COR-L47 (cell line): ENCODE measurements around the gene RHOT2.
A peak's percentile ranks its signal among the peaks of the same experiment; 100 is the strongest.

ENCODE experiments used
- DNase-seq: peaks from one replicate; lab custom pipeline; 2025; lab: John Stamatoyannopoulos, UW

The RHOT2 gene

DNA sequence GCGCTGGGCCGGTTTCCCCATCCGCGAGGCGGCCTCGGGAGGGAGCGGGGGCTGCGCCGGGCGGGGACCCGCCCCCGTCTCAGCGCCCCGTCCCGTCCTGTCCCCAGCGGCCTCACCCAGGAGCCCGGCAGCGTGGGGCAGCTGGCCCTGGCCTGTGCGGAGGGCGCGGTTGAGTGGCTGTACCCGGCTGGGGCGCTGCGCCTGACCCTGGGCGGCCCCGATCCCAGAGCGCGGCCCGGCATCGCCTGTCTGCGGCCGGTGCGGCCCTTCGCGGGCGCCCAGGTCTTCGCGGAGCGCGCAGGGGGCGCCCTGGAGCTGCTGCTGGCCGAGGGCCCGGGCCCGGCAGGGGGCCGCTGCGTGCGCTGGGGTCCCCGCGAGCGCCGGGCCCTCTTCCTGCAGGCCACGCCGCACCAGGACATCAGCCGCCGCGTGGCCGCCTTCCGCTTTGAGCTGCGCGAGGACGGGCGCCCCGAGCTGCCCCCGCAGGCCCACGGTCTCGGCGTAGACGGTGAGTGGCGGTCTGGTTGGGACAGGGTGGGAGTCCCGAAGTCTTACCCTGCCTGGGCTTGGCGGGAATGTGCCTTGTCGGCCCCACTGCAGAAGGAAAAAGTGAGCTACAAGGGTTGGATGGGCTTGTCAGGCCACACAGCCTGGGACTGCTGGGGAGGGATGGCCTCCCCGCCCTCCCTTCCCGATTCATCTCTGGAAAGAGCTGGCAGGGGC lies 47.7 kb downstream of the RHOT2 start:
- DNase-seq, result peak; percentile 34

DNA sequence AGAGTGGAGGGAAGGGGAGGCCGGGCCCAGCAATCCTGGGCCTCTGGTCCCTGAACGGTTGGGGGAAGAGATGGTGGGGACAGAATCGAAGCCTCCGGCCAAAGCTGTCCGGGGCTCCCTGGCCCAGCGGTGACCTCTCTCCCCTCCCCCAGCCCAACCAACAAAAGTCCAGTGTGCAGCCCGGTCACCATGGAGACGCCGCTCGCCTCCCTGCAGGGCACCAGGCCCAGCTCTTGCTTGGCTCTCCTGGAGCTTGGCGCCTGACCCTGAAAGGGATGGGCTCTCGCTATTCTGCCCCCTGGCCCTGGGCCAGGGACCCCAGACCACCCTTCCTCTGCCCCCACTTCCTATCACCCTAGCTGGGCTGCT lies 48.3 kb downstream of the RHOT2 start:
- peak; percentile 34 for DNase-seq

GRCh38 chr16:716768-717325 lies 48.9 kb downstream of the RHOT2 start:
- DNase-seq, result no peak

DNA sequence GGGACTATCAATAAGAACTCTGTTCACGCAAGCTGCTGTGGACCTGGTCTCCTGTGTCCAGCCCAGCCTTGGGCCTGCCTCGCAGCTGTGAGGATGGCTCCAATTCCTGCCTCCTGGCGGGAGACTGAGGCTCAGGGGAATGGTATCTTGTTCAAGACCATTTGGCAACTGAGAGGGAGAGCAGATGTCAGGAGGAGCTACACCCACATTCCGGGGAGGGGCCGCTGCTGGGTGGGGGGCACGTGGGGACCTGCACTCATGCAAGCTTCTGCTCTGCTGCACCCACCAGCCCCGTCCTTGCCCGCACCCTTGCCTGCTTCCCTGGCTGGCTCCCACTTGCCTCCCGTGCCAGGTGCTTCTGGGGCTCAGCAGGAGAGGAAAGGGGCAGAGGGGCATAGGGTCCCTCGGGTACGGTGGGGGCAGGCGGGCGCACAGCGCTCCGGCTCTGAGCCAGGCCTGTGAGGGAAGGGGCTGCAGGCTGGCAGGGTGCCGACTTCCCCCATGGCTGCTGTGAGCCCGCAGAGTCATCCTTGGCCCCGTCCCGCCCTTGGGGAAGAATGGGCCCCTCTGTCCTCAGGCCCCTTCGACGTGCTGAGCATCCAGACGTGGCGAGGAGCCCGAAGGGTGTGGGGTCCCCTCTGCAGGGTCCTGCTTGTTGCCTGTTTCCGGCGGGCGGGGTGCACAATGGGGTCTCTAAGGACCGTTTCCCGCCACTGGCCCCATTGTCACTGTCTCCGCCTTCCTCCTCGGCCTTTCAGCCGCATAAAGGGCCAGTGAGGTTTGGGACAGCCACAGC lies 49.7 kb downstream of the RHOT2 start:
- no peak for DNase-seq

GRCh38 chr16:718389-718788 lies 50.5 kb downstream of the RHOT2 start:
- DNase-seq, result no peak

GRCh38 chr16:718922-719321 lies 51.0 kb downstream of the RHOT2 start:
- DNase-seq, result no peak

GRCh38 chr16:719815-720446 lies 52.0 kb downstream of the RHOT2 start:
- peak; percentile 60 for DNase-seq

- peak; percentile 65 for DNase-seq
Observed at GRCh38 chr16:720447-720989, 52.6 kb downstream of the RHOT2 start.

GRCh38 chr16:720990-721764 lies 53.2 kb downstream of the RHOT2 start, which contains the start of gene ANTKMT:
Gene ANTKMT, plus strand, starts transcription at chr16:721146. Its CDS starts 129 bp downstream, at chr16:721275.
- DNase-seq, result peak; percentile 90

GRCh38 chr16:721765-722540 lies 54.0 kb downstream of the RHOT2 start:
- DNase-seq, result no peak

- no peak for DNase-seq
Observed at GRCh38 chr16:722835-723633, 55.1 kb downstream of the RHOT2 start.

DNA sequence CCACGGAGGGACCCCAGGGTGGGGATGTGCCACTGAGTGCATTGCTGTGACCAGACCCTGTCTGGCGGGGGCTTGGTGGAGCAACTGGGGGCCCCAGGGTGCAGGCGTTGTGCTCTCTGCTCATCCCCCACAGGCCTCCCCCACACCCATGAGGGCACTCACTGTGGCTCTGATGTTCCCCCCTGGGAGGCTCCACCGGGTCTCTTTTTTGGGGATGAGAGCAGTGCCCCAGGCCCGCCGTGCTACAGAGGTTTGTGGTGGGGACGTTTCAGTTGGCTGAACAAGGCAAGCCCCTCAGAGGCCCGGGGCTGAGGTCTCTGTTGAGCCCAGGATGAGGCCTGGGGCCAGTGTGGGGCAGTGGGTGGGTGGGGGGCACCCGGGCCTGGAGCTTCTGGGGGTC lies 55.8 kb downstream of the RHOT2 start:
- no peak for DNase-seq
